HepG2 (cell line): ENCODE measurements around the gene YIF1A. TPM values are rescaled to one million over a fixed set of nuclear protein-coding genes. Genes with fewer than 3 reads are reported as not detected.
A peak's percentile ranks its signal among the peaks of the same experiment; 100 is the strongest.

Source experiments
- ARID2 ChIP-seq: sonication (generic); formaldehyde crosslinking; IDR thresholded peaks from 2 replicates; pipeline ENCODE4 v1.8.1; 2022; ENCODE audit warnings: mild to moderate bottlenecking, missing genetic modification reagents, borderline replicate concordance
- MAFK ChIP-seq, 2 experiments: IDR thresholded peaks in 1 of 2; conservative IDR thresholded peaks in 1 of 2; 2 replicates each; pipeline ENCODE4 v1.6.1; 2011; ENCODE audit warnings: improper control_type of control experiment in 2 of 2, low read length in 2 of 2
- NBN ChIP-seq: fragments of 450-650 bp; conservative IDR thresholded peaks from 2 replicates; pipeline ENCODE4 v1.6.1; 2017
- NCOA5 ChIP-seq: sonication (generic); formaldehyde crosslinking; IDR thresholded peaks from 2 replicates; pipeline ENCODE4 v1.4.0; 2020; ENCODE audit warnings: missing genetic modification reagents
- PHF5A ChIP-seq: IDR thresholded peaks from one replicate; pipeline ENCODE4 v1.6.1; 2018; ENCODE audit warnings: low read depth, missing genetic modification reagents; ENCODE audit not compliant: unreplicated experiment
- SCMH1 ChIP-seq: sonication (generic); formaldehyde crosslinking; IDR thresholded peaks from 2 replicates; pipeline ENCODE4 v1.9.0; 2021; ENCODE audit warnings: missing genetic modification reagents, mild to moderate bottlenecking, borderline replicate concordance
- SP140L ChIP-seq: sonication (generic); formaldehyde crosslinking; IDR thresholded peaks from 2 replicates; pipeline ENCODE4 v1.4.0; 2020; ENCODE audit warnings: missing genetic modification reagents, borderline replicate concordance
- ZFAT ChIP-seq: sonication (generic); formaldehyde crosslinking; conservative IDR thresholded peaks from 2 replicates; pipeline ENCODE4 v1.8.1; 2023; ENCODE audit warnings: missing genetic modification reagents, inconsistent platforms
- ZNF207 ChIP-seq: fragments of 450-650 bp; IDR thresholded peaks from 2 replicates; pipeline ENCODE4 v1.6.1; 2016; ENCODE audit warnings: antibody characterized with exemption, borderline replicate concordance
- ZSCAN29 ChIP-seq: sonication (generic); formaldehyde crosslinking; conservative IDR thresholded peaks from 2 replicates; pipeline ENCODE4 v1.4.0; 2020; ENCODE audit warnings: mild to moderate bottlenecking, missing genetic modification reagents
- polyA plus RNA-seq, 8 experiments: library from polyadenylated mRNA; depleted of rRNA in 3 of 8; stranded (reverse) in 7 of 8; unstranded in 1 of 8; fragments of >200 nt; fragmentation: Illumina TruSeq in 4 of 8; extraction: Trizol in 4 of 8; gene quantifications; 2 replicates each; pipeline versions ENCODE4 v1.2.1 to v1.2.3, GENCODE V29; 2011 to 2016; ENCODE audit warnings: low read depth in 4 of 8, missing spikeins in 1 of 8, mixed read lengths in 1 of 8; ENCODE audit not compliant: insufficient read depth in 1 of 8
- total RNA-seq, 5 experiments: library from RNA; depleted of rRNA; stranded (reverse); fragments of >200 nt; fragmentation: Illumina TruSeq; extraction: Trizol; gene quantifications; 2 replicates each; pipeline ENCODE4 v1.2.3, GENCODE V29; 2016; ENCODE audit warnings: low read depth in 1 of 5
- TF ChIP-seq, protein P1 (sequence below): sonication (generic); formaldehyde crosslinking; IDR thresholded peaks from 2 replicates; pipeline ENCODE4 v1.9.0; 2022; ENCODE audit warnings: missing genetic modification reagents, mild to moderate bottlenecking, borderline replicate concordance
- TF ChIP-seq, protein P2 (sequence below): sonication (generic); formaldehyde crosslinking; IDR thresholded peaks from 2 replicates; pipeline ENCODE4 v1.8.0; 2022; ENCODE audit warnings: missing genetic modification reagents, low read depth, mild to moderate bottlenecking, borderline replicate concordance
- TF ChIP-seq, protein P3 (sequence below): sonication (generic); formaldehyde crosslinking; IDR thresholded peaks from 2 replicates; pipeline ENCODE4 v1.4.0; 2020; ENCODE audit warnings: missing genetic modification reagents
- TF ChIP-seq, protein P4 (sequence below), 2 experiments: fragments of 450-650 bp in 1 of 2; sonication (generic) in 1 of 2; formaldehyde crosslinking; IDR thresholded peaks; 2 replicates each; pipeline versions ENCODE4 v1.5.0 to v1.8.0; 2020 to 2022; ENCODE audit warnings: mild to moderate bottlenecking in 1 of 2, missing genetic modification reagents in 1 of 2
- TF ChIP-seq, protein P5 (sequence below): sonication (generic); formaldehyde crosslinking; IDR thresholded peaks from 2 replicates; pipeline ENCODE4 v1.4.0; 2020; ENCODE audit warnings: missing genetic modification reagents, borderline replicate concordance

Gene YIF1A
- total and polyA plus RNA-seq, 2 of the 13 experiments (the other 11 are each of a cell fraction or from before 2014, with no cell fraction given) = 133 to 145 TPM

DNA sequence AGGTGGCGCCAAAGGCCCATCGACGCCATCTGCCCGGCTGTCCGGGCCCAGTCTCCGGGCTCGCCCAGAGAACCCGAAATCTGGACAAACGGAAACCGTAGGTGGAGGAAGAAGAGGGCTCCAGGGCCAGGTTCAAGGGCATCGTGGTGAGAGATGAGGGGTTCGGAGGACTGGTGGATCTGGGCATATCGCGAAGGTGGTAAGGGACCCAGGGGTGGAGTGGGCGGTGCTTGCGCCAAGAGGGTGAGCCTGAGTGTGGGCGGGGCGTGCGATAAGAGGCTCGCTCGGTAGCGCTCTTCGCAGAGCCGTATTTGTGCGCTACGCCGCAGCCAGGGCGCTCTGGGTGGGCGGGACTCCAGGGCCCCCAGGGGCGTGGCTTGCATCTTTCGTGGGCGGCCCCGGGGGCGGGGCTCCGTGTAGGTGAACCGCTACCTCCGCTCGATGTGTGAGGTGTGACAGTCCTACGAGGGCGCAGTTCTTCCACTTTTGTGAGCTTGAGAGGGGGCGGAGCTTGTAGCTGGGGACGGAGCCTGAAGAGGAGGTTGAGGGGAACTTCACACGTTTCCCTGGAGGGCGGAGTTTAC, 23.1 kb upstream of the YIF1A start (continued):
- TF ChIP-seq ARID2 (CRISPR knock-in tag) (0 out of 2 replicates have a peak, but pooled peaks have one; percentile 50), NCOA5 (CRISPR knock-in tag) (no peak), MAFK (conservative IDR thresholded peaks at IDR 0.05 in 1 of 2, IDR thresholded peaks at IDR 0.05 in 1 of 2; ENCODE audit: low read length in 2 of 2) (no peak), SP140L (CRISPR knock-in tag) (no peak), PHF5A (peak; percentile 80), SCMH1 (CRISPR knock-in tag) (no peak), ZSCAN29 (no peak; the same call in 1 of the 2 replicates), NBN (no peak), ZFAT (CRISPR knock-in tag) (no peak), ZNF207 (no peak)
- TF ChIP-seq, protein P1, sequence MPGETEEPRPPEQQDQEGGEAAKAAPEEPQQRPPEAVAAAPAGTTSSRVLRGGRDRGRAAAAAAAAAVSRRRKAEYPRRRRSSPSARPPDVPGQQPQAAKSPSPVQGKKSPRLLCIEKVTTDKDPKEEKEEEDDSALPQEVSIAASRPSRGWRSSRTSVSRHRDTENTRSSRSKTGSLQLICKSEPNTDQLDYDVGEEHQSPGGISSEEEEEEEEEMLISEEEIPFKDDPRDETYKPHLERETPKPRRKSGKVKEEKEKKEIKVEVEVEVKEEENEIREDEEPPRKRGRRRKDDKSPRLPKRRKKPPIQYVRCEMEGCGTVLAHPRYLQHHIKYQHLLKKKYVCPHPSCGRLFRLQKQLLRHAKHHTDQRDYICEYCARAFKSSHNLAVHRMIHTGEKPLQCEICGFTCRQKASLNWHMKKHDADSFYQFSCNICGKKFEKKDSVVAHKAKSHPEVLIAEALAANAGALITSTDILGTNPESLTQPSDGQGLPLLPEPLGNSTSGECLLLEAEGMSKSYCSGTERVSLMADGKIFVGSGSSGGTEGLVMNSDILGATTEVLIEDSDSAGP (CRISPR knock-in tag) = peak; percentile 73; the same call in 1 of the 2 replicates
- TF ChIP-seq, protein P2, sequence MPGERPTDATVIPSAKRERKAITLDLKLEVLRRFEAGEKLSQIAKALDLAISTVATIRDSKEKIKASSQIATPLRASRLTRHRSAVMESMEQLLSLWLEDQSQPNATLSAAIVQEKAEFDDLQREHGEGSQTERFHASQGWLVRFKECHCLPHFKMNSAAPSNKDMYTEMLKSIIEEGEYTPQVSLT (CRISPR knock-in tag) = 0 out of 2 replicates have a peak, but pooled peaks have one; percentile 25
- TF ChIP-seq, protein P3, sequence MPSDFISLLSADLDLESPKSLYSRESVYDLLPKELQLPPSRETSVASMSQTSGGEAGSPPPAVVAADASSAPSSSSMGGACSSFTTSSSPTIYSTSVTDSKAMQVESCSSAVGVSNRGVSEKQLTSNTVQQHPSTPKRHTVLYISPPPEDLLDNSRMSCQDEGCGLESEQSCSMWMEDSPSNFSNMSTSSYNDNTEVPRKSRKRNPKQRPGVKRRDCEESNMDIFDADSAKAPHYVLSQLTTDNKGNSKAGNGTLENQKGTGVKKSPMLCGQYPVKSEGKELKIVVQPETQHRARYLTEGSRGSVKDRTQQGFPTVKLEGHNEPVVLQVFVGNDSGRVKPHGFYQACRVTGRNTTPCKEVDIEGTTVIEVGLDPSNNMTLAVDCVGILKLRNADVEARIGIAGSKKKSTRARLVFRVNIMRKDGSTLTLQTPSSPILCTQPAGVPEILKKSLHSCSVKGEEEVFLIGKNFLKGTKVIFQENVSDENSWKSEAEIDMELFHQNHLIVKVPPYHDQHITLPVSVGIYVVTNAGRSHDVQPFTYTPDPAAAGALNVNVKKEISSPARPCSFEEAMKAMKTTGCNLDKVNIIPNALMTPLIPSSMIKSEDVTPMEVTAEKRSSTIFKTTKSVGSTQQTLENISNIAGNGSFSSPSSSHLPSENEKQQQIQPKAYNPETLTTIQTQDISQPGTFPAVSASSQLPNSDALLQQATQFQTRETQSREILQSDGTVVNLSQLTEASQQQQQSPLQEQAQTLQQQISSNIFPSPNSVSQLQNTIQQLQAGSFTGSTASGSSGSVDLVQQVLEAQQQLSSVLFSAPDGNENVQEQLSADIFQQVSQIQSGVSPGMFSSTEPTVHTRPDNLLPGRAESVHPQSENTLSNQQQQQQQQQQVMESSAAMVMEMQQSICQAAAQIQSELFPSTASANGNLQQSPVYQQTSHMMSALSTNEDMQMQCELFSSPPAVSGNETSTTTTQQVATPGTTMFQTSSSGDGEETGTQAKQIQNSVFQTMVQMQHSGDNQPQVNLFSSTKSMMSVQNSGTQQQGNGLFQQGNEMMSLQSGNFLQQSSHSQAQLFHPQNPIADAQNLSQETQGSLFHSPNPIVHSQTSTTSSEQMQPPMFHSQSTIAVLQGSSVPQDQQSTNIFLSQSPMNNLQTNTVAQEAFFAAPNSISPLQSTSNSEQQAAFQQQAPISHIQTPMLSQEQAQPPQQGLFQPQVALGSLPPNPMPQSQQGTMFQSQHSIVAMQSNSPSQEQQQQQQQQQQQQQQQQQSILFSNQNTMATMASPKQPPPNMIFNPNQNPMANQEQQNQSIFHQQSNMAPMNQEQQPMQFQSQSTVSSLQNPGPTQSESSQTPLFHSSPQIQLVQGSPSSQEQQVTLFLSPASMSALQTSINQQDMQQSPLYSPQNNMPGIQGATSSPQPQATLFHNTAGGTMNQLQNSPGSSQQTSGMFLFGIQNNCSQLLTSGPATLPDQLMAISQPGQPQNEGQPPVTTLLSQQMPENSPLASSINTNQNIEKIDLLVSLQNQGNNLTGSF = no peak
- TF ChIP-seq, protein P4, sequence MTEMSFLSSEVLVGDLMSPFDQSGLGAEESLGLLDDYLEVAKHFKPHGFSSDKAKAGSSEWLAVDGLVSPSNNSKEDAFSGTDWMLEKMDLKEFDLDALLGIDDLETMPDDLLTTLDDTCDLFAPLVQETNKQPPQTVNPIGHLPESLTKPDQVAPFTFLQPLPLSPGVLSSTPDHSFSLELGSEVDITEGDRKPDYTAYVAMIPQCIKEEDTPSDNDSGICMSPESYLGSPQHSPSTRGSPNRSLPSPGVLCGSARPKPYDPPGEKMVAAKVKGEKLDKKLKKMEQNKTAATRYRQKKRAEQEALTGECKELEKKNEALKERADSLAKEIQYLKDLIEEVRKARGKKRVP (CRISPR knock-in tag; IDR thresholded peaks at IDR 0.05) = 0 out of 4 replicates have a peak, but pooled peaks of 1 of the 2 experiments have one; percentile 2
- TF ChIP-seq, protein P5, sequence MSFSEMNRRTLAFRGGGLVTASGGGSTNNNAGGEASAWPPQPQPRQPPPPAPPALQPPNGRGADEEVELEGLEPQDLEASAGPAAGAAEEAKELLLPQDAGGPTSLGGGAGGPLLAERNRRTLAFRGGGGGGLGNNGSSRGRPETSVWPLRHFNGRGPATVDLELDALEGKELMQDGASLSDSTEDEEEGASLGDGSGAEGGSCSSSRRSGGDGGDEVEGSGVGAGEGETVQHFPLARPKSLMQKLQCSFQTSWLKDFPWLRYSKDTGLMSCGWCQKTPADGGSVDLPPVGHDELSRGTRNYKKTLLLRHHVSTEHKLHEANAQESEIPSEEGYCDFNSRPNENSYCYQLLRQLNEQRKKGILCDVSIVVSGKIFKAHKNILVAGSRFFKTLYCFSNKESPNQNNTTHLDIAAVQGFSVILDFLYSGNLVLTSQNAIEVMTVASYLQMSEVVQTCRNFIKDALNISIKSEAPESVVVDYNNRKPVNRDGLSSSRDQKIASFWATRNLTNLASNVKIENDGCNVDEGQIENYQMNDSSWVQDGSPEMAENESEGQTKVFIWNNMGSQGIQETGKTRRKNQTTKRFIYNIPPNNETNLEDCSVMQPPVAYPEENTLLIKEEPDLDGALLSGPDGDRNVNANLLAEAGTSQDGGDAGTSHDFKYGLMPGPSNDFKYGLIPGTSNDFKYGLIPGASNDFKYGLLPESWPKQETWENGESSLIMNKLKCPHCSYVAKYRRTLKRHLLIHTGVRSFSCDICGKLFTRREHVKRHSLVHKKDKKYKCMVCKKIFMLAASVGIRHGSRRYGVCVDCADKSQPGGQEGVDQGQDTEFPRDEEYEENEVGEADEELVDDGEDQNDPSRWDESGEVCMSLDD (CRISPR knock-in tag) = peak; percentile 56; the same call in 1 of the 2 replicates
